SK-N-SH treated with all-trans-retinoic acid at 6 μM for 48 hours (cell line): ENCODE measurements around the gene UBE4B.

Experiments used
- ATAC-seq: fragments of 200-7000 bp; cut with Tn5 transposase; 3 replicates; pipeline ENCODE4 v1.9.1; 2020; ENCODE audit warnings: mild to moderate bottlenecking, moderate library complexity
- ARNTL ChIP-seq: fragments of 450-650 bp; formaldehyde crosslinking; IDR thresholded peaks from 2 replicates; pipeline ENCODE4 v1.5.0; 2020; ENCODE audit warnings: low read depth, mild to moderate bottlenecking, moderate library complexity, borderline replicate concordance
- CSRNP3 ChIP-seq: fragments of 250-450 bp; sonication (Bioruptor Pico); IDR thresholded peaks from 2 replicates; pipeline ENCODE4 v1.5.1; 2021; ENCODE audit warnings: mild to moderate bottlenecking, moderate library complexity
- ESRRG ChIP-seq: fragments of 250-450 bp; sonication (Bioruptor Pico); IDR thresholded peaks from 2 replicates; pipeline ENCODE4 v1.6.1; 2021; ENCODE audit warnings: mild to moderate bottlenecking
- POU6F1 ChIP-seq: fragments of 250-450 bp; sonication (Bioruptor Pico); IDR thresholded peaks from 2 replicates; pipeline ENCODE4 v1.8.0; 2021; ENCODE audit warnings: low read depth, mild to moderate bottlenecking, moderate library complexity, borderline replicate concordance
- SNAI2 ChIP-seq: fragments of 250-450 bp; sonication (Bioruptor Pico); IDR thresholded peaks from 2 replicates; pipeline ENCODE4 v1.5.0; 2020; ENCODE audit warnings: mild to moderate bottlenecking, moderate library complexity
- TSHZ2 ChIP-seq: fragments of 250-450 bp; sonication (Bioruptor Pico); IDR thresholded peaks from 2 replicates; pipeline ENCODE4 v1.5.0; 2020; ENCODE audit warnings: mild to moderate bottlenecking, moderate library complexity
- ZFP3 ChIP-seq: fragments of 250-450 bp; sonication (Bioruptor Pico); IDR thresholded peaks from 2 replicates; pipeline ENCODE4 v1.5.0; 2020; ENCODE audit warnings: mild to moderate bottlenecking, moderate library complexity
- ZFP30 ChIP-seq: fragments of 450-650 bp; formaldehyde crosslinking; IDR thresholded peaks from 2 replicates; pipeline ENCODE4 v1.5.0; 2022; ENCODE audit warnings: mild to moderate bottlenecking, moderate library complexity
- ZNF8 ChIP-seq: fragments of 450-650 bp; formaldehyde crosslinking; IDR thresholded peaks from 2 replicates; pipeline ENCODE4 v1.5.0; 2020; ENCODE audit warnings: mild to moderate bottlenecking, moderate library complexity

Gene UBE4B

GRCh38 chr1:10225573-10225972, 192.8 kb downstream of the UBE4B start:
- TF ChIP-seq ZNF8: no peak
- TF ChIP-seq ESRRG: no peak
- TF ChIP-seq TSHZ2: no peak
- TF ChIP-seq SNAI2 (CRISPR knock-in tag): no peak
- no peak for ATAC-seq

GRCh38 chr1:10228528-10228927, 195.8 kb downstream of the UBE4B start:
- ATAC-seq: no peak
- TF ChIP-seq ARNTL (CRISPR knock-in tag): no peak

GRCh38 chr1:10229903-10230302, 197.1 kb downstream of the UBE4B start:
- no peak for ATAC-seq
- TF ChIP-seq CSRNP3 (CRISPR knock-in tag) (no peak), POU6F1 (CRISPR knock-in tag) (no peak), ZFP3 (CRISPR knock-in tag) (no peak), ZFP30 (CRISPR knock-in tag) (no peak)
- TF ChIP-seq, all 23 proteins: peak for 0
